Retina (tissue), 1 donor: ENCODE data around the gene LIPT2.
"Not testable (repeated sequence)": the region's sequence is repeated elsewhere in the genome, so short reads cannot be mapped to it uniquely, and the experiment has no call there.

Experiments used
- DNase-seq: peaks from one replicate; pipeline ENCODE4 v3.0.0-alpha.2; 2016

Gene LIPT2

GRCh38 chr11:74492974-74493790 is at the start of gene LIPT2:
Gene LIPT2 (minus strand): TSS chr11:74493724. CDS start chr11:74493703, 21 bp downstream.
- DNase-seq = peak; percentile 95

- no peak for DNase-seq
Observed at GRCh38 chr11:74541466-74541865, 47.9 kb upstream of the LIPT2 start.

GRCh38 chr11:74540270-74540669 is 46.7 kb upstream of the LIPT2 start:
- DNase-seq = no peak

- DNase-seq = no peak
Observed at GRCh38 chr11:74538680-74539079, 45.2 kb upstream of the LIPT2 start.

- no peak for DNase-seq
Observed at GRCh38 chr11:74535371-74536160, 42.0 kb upstream of the LIPT2 start.

GRCh38 chr11:74534946-74535275 is 41.4 kb upstream of the LIPT2 start:
- not testable (repeated sequence) for DNase-seq

- DNase-seq = no peak
Observed at GRCh38 chr11:74534216-74534945, 40.9 kb upstream of the LIPT2 start.

GRCh38 chr11:74533421-74533820 is 39.9 kb upstream of the LIPT2 start:
- no peak for DNase-seq

GRCh38 chr11:74532501-74533246 is 39.1 kb upstream of the LIPT2 start:
- DNase-seq = no peak

- no peak for DNase-seq
Observed at GRCh38 chr11:74524978-74525377, 31.5 kb upstream of the LIPT2 start.

GRCh38 chr11:74524501-74524900 is 31.0 kb upstream of the LIPT2 start:
- DNase-seq = no peak

- no peak for DNase-seq
Observed at GRCh38 chr11:74522776-74523175, 29.3 kb upstream of the LIPT2 start.

- DNase-seq = no peak
Observed at GRCh38 chr11:74521666-74522252, 28.2 kb upstream of the LIPT2 start.

- no peak for DNase-seq
Observed at GRCh38 chr11:74520927-74521665, 27.6 kb upstream of the LIPT2 start.

- no peak for DNase-seq
Observed at GRCh38 chr11:74520316-74520715, 26.8 kb upstream of the LIPT2 start.

GRCh38 chr11:74519710-74520109 is 26.2 kb upstream of the LIPT2 start:
- DNase-seq = no peak

GRCh38 chr11:74517592-74517991 is 24.1 kb upstream of the LIPT2 start:
- not testable (repeated sequence) for DNase-seq

- no peak for DNase-seq
Observed at GRCh38 chr11:74507582-74507981, 14.1 kb upstream of the LIPT2 start.

GRCh38 chr11:74506823-74507222 is 13.3 kb upstream of the LIPT2 start:
- no peak for DNase-seq

- DNase-seq = no peak
Observed at GRCh38 chr11:74505911-74506310, 12.4 kb upstream of the LIPT2 start.

GRCh38 chr11:74504100-74504691 is 10.7 kb upstream of the LIPT2 start:
- DNase-seq = no peak
